Chondrocyte (in vitro differentiated cells): ENCODE results near the gene QSOX2. TPM values are rescaled to one million over a fixed set of nuclear protein-coding genes. Genes with fewer than 3 reads are reported as not detected.

ENCODE experiments used
- DNase-seq: peaks from one replicate; pipeline ENCODE4 v3.0.0; 2021; ENCODE audit warnings: mixed read lengths, low spot score
- H3K27ac Mint-ChIP-seq: one replicate; pipeline ENCODE4 v1.8.0; 2021; ENCODE audit warnings: mild to moderate bottlenecking, moderate library complexity, mixed read lengths; ENCODE audit not compliant: unreplicated experiment
- H3K27me3 Mint-ChIP-seq: 2 replicates; pipeline ENCODE4 v1.8.0; 2021; ENCODE audit warnings: low read depth, mixed read lengths
- H3K36me3 Mint-ChIP-seq: 2 replicates; pipeline ENCODE4 v1.8.0; 2021; ENCODE audit warnings: low read depth, mixed read lengths
- H3K4me1 Mint-ChIP-seq: 2 replicates; pipeline ENCODE4 v1.8.0; 2021; ENCODE audit warnings: low read depth, mild to moderate bottlenecking, mixed read lengths
- H3K4me3 Mint-ChIP-seq: one replicate; pipeline ENCODE4 v1.8.0; 2021; ENCODE audit warnings: mild to moderate bottlenecking, moderate library complexity, mixed read lengths; ENCODE audit not compliant: unreplicated experiment
- H3K9me3 Mint-ChIP-seq: 2 replicates; pipeline ENCODE4 v1.8.0; 2021; ENCODE audit warnings: low read depth, mixed read lengths
- CTCF ChIP-seq: fragments of 200-600 bp; sonication (generic); IDR thresholded peaks from 2 replicates; pipeline ENCODE4 v1.5.0; 2021; ENCODE audit warnings: antibody characterized with exemption, mild to moderate bottlenecking, moderate library complexity
- total RNA-seq: library from RNA; stranded (reverse); gene quantifications from 3 replicates; pipeline ENCODE4 v1.2.1, GENCODE V29; 2021

Gene QSOX2
- total RNA-seq, 1 donor from 2014 or later: 14.3 TPM

GRCh38 chr9:136208675-136209074 lies 36.9 kb downstream of the QSOX2 start:
- H3K4me1 Mint-ChIP-seq: no peaks in the 10 kb centered on the region
- H3K27ac Mint-ChIP-seq: no peak overlapping the region
- H3K4me3 Mint-ChIP-seq: no peak overlapping the region
- no peak for DNase-seq
- no peak for TF ChIP-seq CTCF
- H3K27me3 Mint-ChIP-seq: peaks cover 7% of the 10 kb centered on the region
- H3K36me3 Mint-ChIP-seq: peaks cover 9% of the 10 kb centered on the region
- H3K9me3 Mint-ChIP-seq: no peaks in the 10 kb centered on the region

GRCh38 chr9:136207616-136208015 lies 38.0 kb downstream of the QSOX2 start:
- Mint-ChIP-seq H3K9me3 (no peaks in the 10 kb centered on the region), H3K27me3 (peaks cover 12% of the 10 kb centered on the region), H3K36me3 (peaks cover 5% of the 10 kb centered on the region), H3K4me3 (no peak overlapping the region), H3K27ac (no peak overlapping the region), H3K4me1 (no peaks in the 10 kb centered on the region)
- DNase-seq: no peak
- TF ChIP-seq CTCF: no peak

- no peak overlapping the region for H3K4me3 Mint-ChIP-seq
- H3K36me3 Mint-ChIP-seq: peaks cover 5% of the 10 kb centered on the region
- H3K27ac Mint-ChIP-seq: no peak overlapping the region
- no peak for DNase-seq
- no peaks in the 10 kb centered on the region for H3K4me1 Mint-ChIP-seq
- H3K27me3 Mint-ChIP-seq: peaks cover 13% of the 10 kb centered on the region
- H3K9me3 Mint-ChIP-seq: no peaks in the 10 kb centered on the region
- no peak for TF ChIP-seq CTCF
Measured at GRCh38 chr9:136206602-136207275, 38.9 kb downstream of the QSOX2 start.

GRCh38 chr9:136205707-136205992 lies 40.0 kb downstream of the QSOX2 start:
- no peak overlapping the region for H3K27ac Mint-ChIP-seq
- peaks cover 19% of the 10 kb centered on the region for H3K27me3 Mint-ChIP-seq
- H3K36me3 Mint-ChIP-seq: peaks cover 5% of the 10 kb centered on the region
- no peak for TF ChIP-seq CTCF
- no peak overlapping the region for H3K4me3 Mint-ChIP-seq
- H3K9me3 Mint-ChIP-seq: no peaks in the 10 kb centered on the region
- H3K4me1 Mint-ChIP-seq: no peaks in the 10 kb centered on the region
- DNase-seq: no peak

- Mint-ChIP-seq H3K36me3 (peaks cover 5% of the 10 kb centered on the region), H3K4me1 (no peaks in the 10 kb centered on the region), H3K27ac (no peak within 1 kb of the TSS), H3K4me3 (no peak within 1 kb of the TSS), H3K9me3 (no peaks in the 10 kb centered on the region), H3K27me3 (peaks cover 24% of the 10 kb centered on the region)
- no peak for TF ChIP-seq CTCF
- DNase-seq: no peak
Measured at GRCh38 chr9:136204838-136205706, 40.5 kb downstream of the QSOX2 start, which contains the start of gene LHX3. LHX3 (minus strand) TSS chr9:136205128; CDS start chr9:136205012, 116 bp downstream.
